GM12801 (cell line): Measurements from ENCODE around the gene CYP8B1.

ENCODE experiments used
- CTCF ChIP-seq: IDR thresholded peaks from one replicate; pipeline ENCODE4 v1.5.1; 2011; ENCODE audit warnings: control low read depth; ENCODE audit not compliant: insufficient read length; ENCODE audit errors: extremely low read depth

CYP8B1 gene, protein sequence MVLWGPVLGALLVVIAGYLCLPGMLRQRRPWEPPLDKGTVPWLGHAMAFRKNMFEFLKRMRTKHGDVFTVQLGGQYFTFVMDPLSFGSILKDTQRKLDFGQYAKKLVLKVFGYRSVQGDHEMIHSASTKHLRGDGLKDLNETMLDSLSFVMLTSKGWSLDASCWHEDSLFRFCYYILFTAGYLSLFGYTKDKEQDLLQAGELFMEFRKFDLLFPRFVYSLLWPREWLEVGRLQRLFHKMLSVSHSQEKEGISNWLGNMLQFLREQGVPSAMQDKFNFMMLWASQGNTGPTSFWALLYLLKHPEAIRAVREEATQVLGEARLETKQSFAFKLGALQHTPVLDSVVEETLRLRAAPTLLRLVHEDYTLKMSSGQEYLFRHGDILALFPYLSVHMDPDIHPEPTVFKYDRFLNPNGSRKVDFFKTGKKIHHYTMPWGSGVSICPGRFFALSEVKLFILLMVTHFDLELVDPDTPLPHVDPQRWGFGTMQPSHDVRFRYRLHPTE

GRCh38 chr3:42875325-42876151 lies at the start of gene CYP8B1:
Gene CYP8B1, minus strand, starts transcription at chr3:42875879. Its CDS starts 63 bp downstream, at chr3:42875816.
- no peak for TF ChIP-seq CTCF

- TF ChIP-seq CTCF: no peak
These were observed 47.9 kb upstream of the CYP8B1 start for GRCh38 chr3:42923606-42924005.

DNA sequence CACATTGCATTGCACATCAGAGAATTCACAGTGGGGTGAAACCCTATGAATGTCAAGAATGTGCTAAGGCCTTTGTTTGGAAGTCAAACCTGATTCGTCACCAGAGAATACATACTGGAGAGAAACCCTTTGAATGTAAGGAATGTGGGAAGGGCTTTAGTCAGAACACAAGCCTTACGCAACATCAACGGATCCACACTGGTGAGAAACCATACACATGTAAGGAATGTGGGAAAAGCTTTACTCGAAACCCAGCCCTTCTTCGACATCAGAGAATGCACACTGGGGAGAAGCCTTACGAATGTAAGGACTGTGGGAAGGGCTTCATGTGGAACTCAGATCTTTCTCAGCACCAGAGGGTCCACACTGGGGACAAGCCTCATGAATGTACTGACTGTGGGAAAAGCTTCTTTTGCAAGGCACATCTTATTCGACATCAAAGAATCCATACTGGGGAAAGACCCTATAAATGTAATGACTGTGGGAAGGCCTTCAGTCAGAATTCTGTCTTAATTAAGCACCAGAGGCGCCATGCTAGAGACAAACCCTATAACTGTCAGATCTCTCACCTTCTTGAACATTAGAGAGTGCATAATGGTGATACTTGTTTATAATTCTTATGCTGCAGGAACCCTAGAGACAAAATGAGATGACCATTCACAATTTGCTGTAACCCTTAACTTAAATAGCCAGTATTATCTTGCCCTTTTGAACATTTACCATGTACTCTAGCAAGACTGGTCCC lies 39.3 kb upstream of the CYP8B1 start:
- no peak for TF ChIP-seq CTCF

GRCh38 chr3:42911551-42911950 lies 35.9 kb upstream of the CYP8B1 start:
- TF ChIP-seq CTCF: no peak

DNA sequence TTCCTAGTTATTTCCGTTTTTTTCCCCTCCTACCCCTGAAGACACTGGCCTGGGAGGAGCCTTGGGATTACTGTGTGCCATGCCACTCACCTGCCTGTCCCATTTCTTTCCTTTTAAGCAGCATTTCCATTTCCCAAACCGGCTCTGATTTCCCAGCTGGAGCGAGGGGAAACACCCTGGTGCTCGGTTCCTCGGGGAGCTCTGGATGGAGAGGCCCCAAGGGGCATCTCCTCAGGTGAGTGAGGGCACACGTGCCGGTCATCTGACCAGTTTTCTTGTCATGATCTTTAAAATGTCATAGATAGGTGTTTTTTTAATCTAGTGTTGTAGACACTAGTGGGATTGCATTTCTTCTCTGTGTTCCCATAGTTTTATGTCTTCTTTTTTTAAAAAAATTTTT lies 33.0 kb upstream of the CYP8B1 start:
- TF ChIP-seq CTCF: no peak

DNA sequence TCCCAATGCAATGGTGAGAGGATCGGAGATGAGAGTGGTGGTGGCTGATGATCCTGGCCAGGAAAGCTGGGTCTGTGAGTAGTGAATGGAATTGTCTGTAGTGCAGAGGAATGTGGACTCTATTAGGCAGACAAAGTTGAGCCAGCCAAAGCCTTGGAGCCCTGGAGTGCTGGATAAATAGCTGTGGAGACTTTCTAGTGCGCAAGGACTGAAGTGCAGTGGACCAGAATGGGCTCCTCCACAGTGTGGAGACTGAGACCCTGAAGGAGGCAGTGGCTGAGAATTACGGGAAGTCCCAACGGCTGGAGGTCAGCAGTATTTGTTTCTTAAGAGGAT lies 31.1 kb upstream of the CYP8B1 start:
- TF ChIP-seq CTCF: no peak
